HAP-1 (cell line): Measurements from ENCODE around the gene AFDN.
A peak's percentile ranks its signal among the peaks of the same experiment; 100 is the strongest.

Experiments used
- DNase-seq, 2 experiments: peaks; one replicate each; pipeline ENCODE4 v3.0.0-alpha.2; 2016 to 2020; ENCODE audit warnings: low spot score in 2 of 2
- H3K27me3 ChIP-seq: fragments of 250-450 bp; sonication (Bioruptor Pico); 2 replicates; pipeline ENCODE4 v1.5.1; 2020; ENCODE audit warnings: low read depth, mild to moderate bottlenecking, moderate library complexity
- H3K36me3 ChIP-seq: fragments of 250-450 bp; sonication (Bioruptor Pico); replicated peaks from 2 replicates; pipeline ENCODE4 v1.5.1; 2020; ENCODE audit warnings: mild to moderate bottlenecking
- H3K4me1 ChIP-seq: fragments of 250-450 bp; sonication (Bioruptor Pico); 2 replicates; pipeline ENCODE4 v1.5.1; 2020; ENCODE audit warnings: mild to moderate bottlenecking
- H3K4me3 ChIP-seq: fragments of 250-450 bp; sonication (Bioruptor Pico); 2 replicates; pipeline ENCODE4 v1.5.1; 2020; ENCODE audit warnings: mild to moderate bottlenecking, moderate library complexity
- H3K9me3 ChIP-seq: fragments of 250-450 bp; sonication (Bioruptor Pico); 2 replicates; pipeline ENCODE4 v1.5.1; 2020; ENCODE audit warnings: mild to moderate bottlenecking, moderate library complexity
- in situ Hi-C: fragments of 300-500 bp; cut with MboI; formaldehyde crosslinking; loops from 3 replicates; pipeline ENCODE4 v1.14.3; 2020; ENCODE audit warnings: low sequenced_read_pairs, inconsistent platforms, mixed read lengths

Gene AFDN

DNA sequence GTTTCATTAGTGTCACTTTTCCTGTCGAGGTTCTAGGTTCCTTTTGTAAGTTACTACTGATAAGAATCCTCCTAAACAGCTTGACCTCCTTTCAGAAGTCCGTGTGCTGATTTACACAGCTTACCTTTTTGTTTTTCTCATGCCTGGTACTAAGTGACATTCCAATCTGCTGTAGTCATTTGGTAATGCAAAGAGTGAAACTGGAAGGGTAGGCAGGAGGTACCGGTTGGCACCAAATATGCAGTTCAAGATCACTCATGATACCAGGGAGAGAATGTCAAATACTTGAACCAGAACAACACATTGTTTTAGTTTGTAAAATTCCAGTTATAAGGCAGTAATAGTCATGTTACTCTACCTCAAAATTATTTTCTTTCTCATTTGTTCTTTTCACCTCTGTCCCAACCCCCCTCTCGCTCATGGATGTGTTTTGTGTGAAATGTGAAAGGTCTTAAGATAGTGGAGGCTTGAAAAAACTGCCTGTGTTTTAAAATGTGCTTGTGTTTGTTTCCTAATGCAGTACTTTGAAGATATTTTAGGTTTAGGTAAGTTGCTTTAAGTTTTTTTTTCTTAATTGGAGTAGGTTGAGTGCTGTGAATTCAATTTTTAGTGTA lies 23.2 kb downstream of the AFDN start:
- DNase-seq: no peak
- H3K4me3 ChIP-seq: no peak overlapping the region

DNA sequence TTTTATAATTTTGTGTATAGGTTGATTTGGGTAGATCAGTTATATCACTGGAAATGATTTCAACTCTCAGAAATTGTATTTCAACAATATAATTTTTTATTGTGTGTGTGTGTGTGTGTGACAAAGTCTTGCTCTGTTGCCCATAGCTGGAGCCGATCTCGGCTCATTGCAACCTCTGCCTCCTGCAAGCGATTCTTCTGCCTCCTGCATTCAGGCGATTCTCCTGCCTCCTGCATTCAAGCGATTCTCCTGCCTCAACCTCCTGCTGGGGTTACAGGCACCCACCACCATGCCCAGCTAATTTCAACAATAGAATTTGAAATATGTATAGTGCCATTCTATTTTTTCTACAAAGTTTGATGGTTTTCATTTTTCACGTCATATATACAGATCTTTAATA lies 24.1 kb downstream of the AFDN start:
- in situ Hi-C loops: no loop called here
- H3K36me3 ChIP-seq: no peaks in the 10 kb centered on the region

More for the DNA sequence above, 23.2 kb downstream of the AFDN start:
- no peaks in the 10 kb centered on the region for H3K36me3 ChIP-seq
- in situ Hi-C loops: no loop called here
- H3K9me3 ChIP-seq: no peaks in the 10 kb centered on the region
- H3K27me3 ChIP-seq: no peaks in the 10 kb centered on the region
- peaks cover 8% of the 10 kb centered on the region; the same call in 1 of the 2 replicates for H3K4me1 ChIP-seq

DNA sequence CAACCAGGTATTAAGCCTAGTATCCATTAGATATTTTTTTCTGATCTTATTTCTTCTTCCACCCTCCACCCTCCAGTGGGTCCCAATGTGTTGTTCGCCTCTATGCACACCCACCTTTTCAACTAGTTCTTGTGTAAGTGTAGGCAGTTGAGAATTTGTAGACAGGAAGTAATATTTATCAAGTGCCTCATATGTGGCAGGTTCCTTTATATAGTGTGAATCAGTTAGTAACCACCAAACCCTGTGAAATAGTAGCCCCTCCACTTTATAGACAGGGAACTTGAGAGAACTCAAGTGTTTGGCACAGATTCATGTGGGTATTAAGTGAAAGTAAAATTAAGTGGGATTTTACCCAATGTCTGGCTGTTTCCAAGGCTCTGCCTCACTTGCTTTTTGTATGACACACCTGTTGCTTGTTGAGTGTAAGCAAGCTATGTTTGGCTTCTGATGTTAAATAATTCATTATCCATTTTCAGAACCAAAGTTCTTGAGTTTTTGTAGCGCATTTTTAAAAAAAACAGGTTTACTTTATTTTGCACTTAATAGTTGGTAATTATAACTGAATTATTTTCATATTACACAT lies 24.8 kb downstream of the AFDN start:
- no peak for DNase-seq
- H3K27me3 ChIP-seq: no peaks in the 10 kb centered on the region
- no peaks in the 10 kb centered on the region for H3K36me3 ChIP-seq
- H3K4me1 ChIP-seq: peaks cover 8% of the 10 kb centered on the region; the same call in 1 of the 2 replicates
- H3K9me3 ChIP-seq: no peaks in the 10 kb centered on the region
- in situ Hi-C loops: no loop called here
- H3K4me3 ChIP-seq: no peak overlapping the region

More for the DNA sequence above, 24.1 kb downstream of the AFDN start:
- Histone ChIP-seq H3K9me3 (no peaks in the 10 kb centered on the region), H3K4me1 (peaks cover 8% of the 10 kb centered on the region; the same call in 1 of the 2 replicates), H3K4me3 (no peak overlapping the region), H3K27me3 (no peaks in the 10 kb centered on the region)
- no peak for DNase-seq

DNA sequence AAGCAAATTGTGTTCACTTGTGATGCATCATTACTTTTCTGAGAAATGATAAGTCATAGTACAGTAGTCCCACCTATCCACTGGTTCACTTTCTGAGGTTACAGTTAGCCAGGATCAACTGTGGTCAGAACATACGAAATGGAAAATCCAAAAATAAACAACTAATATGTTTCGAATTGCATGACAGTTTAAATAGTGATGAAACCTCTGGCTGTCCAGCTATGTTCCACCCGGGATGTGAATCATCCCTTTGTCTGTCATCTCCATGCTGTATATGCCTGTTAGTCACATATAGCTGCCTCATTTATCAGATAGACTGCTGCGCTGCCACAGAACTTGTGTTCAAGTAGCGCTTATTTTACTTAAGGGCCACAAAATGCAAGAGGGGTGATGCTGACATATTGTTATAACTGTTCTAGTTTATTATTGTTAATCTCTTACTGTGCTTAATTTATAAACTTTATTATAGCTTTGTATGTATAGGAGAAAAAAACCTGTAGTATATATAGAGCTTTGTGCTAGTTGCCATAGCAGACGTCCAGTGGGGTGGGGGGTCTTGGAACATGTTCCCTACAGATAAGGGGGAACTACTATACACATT lies 29.2 kb downstream of the AFDN start:
- in situ Hi-C loops: no loop called here
- H3K36me3 ChIP-seq: no peaks in the 10 kb centered on the region
- no peak overlapping the region for H3K4me3 ChIP-seq
- no peaks in the 10 kb centered on the region for H3K27me3 ChIP-seq
- H3K9me3 ChIP-seq: no peaks in the 10 kb centered on the region
- no peak for DNase-seq
- H3K4me1 ChIP-seq: peaks cover 5% of the 10 kb centered on the region

DNA sequence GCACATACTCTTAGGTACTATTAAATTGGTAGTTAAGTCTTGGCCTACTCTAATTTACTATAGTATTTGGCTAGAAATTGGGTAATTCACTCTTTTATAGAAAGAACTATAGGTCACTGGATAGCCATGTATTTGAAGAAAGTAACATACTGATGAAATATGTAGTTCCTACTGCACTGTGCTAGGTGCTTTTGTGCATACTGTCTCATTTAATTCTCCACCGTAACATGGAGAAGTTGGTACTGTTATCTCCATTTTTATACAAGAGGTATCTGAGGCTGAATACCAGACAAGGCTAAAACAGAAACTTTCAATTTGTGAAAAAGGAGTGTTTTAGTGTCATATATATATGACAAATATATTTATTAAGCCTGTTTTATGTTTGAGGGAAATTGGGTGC lies 29.8 kb downstream of the AFDN start:
- no peaks in the 10 kb centered on the region for H3K36me3 ChIP-seq
- in situ Hi-C loops: no loop called here
- no peak overlapping the region for H3K4me3 ChIP-seq
- DNase-seq: no peak
- H3K27me3 ChIP-seq: no peaks in the 10 kb centered on the region
- no peaks in the 10 kb centered on the region for H3K9me3 ChIP-seq
- peaks cover 10% of the 10 kb centered on the region for H3K4me1 ChIP-seq

DNA sequence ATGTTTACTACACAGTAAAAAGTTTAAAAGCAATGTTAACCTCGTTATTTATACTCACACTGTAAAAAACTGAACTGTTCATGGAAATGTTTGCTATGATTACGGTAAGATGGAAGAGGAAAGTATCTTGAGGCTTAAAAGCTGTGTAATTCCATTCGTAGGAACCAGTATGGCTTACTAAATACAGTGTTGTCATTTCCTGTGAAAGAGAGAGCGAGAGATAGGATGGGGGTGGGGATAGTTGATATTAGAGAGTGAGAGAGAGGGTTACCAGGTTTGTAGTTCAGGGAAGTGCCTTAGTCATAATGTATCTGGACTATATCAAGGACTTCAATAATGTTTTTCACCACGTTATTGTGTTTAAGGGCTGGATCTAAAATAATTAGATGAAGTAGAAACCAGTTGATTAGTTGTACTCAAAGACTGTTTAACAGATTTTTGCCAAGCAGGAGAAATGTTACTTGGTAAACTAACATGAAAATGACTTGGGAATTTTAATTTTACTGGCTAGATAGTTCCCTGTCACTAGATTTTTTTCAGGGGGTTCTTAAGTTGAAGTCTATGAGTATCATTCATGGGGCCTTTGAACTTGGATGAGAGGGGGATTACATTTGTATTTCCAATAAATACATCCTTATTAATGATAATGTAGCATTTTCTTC lies 30.4 kb downstream of the AFDN start:
- Histone ChIP-seq H3K4me1 (peaks cover 11% of the 10 kb centered on the region), H3K27me3 (no peaks in the 10 kb centered on the region), H3K9me3 (no peaks in the 10 kb centered on the region), H3K4me3 (no peak overlapping the region), H3K36me3 (no peaks in the 10 kb centered on the region)
- in situ Hi-C loops: no loop called here
- no peak for DNase-seq

DNA sequence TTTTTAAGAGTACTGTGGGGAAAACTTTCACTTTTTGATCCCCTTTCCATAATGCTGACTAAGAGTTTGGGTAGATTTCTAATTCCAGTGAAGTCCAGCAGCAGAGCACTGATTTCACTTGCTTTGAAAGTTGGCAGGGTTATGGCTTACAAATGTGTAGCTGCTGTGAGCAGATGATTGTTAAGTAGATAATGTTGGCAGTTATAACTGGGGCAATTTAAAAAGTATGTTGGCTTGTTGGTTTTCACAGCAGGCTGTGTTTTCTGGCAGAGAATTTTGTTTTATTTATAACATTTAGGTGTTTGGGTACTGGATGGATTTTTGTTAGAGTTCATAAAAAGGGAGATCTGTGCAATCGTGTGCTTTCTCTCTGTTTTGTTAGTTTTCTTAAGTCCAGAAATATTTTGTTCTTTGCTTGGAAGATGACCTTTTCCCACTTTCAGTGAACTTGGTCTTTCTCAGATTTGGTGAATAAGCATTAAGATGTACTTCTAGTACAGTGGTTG lies 31.4 kb downstream of the AFDN start:
- in situ Hi-C loops: no loop called here
- Histone ChIP-seq H3K36me3 (no peaks in the 10 kb centered on the region), H3K27me3 (no peaks in the 10 kb centered on the region), H3K9me3 (no peaks in the 10 kb centered on the region), H3K4me1 (peaks cover 11% of the 10 kb centered on the region), H3K4me3 (no peak overlapping the region)
- DNase-seq: no peak

DNA sequence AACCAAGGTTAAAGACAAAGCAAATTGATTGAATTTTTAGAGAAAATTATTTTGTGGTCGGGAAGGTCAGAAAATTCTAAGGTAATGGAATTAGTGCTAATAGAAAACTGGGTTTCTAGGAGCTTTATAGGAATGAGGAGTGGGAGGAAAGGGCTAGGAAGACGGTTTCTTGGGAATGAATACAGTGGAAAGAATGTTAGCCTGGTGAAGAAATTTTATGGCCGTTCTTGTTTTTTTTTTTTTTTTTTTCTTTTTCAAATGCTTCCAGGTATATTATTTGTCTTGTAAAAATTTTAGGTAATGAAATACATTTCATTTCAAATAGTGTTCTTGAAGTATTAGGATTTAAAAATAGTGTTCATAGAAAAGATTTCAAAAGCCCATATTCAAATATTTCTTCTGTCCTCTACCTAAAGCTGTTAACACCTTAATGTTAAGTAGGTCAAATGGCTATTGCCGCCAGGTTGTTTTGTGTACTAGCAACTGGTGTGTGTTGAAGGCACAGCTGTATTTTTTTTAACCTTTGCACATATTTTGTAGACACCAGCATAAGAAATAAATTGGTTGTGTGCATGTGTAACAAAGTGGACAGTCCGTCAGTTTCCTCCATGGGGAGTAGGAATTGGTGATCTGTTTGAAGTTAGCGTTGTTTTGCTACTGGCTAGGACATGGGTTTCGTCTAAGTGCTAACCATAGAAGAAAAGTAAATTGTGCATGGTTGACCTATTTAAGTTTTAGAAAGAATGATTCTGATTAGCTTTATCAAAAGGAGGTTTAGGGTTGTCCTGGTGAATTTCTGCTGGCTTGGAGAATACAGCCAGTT lies 32.3 kb downstream of the AFDN start:
- in situ Hi-C loops: no loop called here
- H3K36me3 ChIP-seq: no peaks in the 10 kb centered on the region
- H3K4me1 ChIP-seq: peaks cover 11% of the 10 kb centered on the region
- DNase-seq: no peak
- no peaks in the 10 kb centered on the region for H3K27me3 ChIP-seq
- no peaks in the 10 kb centered on the region for H3K9me3 ChIP-seq
- no peak overlapping the region for H3K4me3 ChIP-seq

DNA sequence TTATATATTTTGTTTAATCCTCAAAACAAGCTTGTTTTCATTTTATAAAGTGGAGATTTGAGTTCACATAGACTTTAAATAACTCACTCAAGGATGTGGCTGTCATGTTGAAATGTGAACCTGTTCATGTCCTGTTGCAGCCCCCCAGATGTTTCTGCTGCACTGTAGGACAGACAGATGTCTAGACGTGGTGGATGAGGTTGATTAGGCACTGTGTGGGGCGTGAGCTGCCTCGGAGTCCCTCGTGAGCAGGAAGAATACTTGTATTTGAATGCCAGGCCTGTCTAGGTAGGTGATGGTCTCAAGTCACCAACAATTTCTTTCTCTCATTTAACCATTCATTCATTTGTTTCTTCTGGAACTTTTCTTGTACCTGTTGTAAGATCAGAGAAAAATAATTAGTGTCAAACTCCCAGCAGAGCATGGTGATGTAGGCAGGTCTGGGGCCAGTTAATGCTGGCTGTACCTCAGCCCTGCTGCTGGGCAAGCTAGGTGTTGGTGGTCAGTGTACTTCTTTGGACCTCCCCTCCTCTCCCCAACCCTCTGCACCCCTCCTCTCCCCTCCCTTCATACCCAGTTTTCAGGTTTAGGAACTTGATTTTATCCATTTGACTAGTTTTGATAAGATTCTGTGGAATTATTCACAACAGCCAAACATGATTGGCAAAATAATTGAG lies 34.0 kb downstream of the AFDN start:
- Histone ChIP-seq H3K36me3 (no peaks in the 10 kb centered on the region), H3K4me3 (no peak overlapping the region), H3K4me1 (peaks cover 11% of the 10 kb centered on the region), H3K9me3 (no peaks in the 10 kb centered on the region), H3K27me3 (no peaks in the 10 kb centered on the region)
- no peak for DNase-seq
- in situ Hi-C loops: no loop called here

DNA sequence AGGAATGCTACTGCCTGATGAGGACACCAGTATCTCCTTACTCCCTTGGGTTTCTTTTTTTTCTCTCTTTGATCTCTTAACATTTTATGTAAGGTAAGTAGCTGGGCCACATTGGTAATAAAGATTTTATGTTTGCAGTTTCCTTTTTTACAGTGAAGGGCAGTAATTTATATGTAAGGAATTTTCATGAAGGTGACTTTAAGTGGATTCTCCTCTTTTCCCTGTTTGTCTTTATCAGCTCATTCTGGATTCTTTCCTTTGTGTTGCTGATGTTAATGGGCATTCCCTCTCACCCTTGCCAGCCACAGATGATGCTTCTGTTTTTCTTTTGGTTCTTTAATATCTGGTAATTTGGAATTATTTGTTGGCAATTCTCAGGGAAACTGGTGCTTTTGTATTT lies 34.7 kb downstream of the AFDN start:
- no peak for DNase-seq
- H3K36me3 ChIP-seq: no peaks in the 10 kb centered on the region
- H3K4me3 ChIP-seq: no peak overlapping the region
- H3K4me1 ChIP-seq: peaks cover 11% of the 10 kb centered on the region
- no peaks in the 10 kb centered on the region for H3K9me3 ChIP-seq
- in situ Hi-C loops: no loop called here
- H3K27me3 ChIP-seq: no peaks in the 10 kb centered on the region

DNA sequence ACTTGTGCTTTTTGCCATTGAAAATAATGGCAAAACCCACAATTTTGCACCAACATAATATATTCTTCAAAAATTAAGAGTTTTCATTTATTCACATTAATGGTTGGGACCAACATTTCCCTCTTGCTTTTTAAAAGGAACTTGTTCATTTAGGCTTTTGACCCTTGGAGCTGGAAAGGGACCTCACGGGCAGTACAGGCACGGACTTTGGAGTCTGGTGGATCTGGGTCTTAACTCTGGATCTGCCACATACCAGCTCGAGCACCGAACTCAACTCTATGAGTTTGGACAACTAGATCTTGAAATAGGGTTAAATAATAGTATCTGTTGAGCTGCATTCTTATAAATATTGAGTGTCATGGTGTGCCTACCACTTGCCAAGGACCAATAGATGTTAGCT lies 37.2 kb downstream of the AFDN start:
- peaks cover 9% of the 10 kb centered on the region; the same call in 1 of the 2 replicates for H3K4me1 ChIP-seq
- DNase-seq: no peak
- no peak overlapping the region for H3K4me3 ChIP-seq
- H3K9me3 ChIP-seq: no peaks in the 10 kb centered on the region
- H3K36me3 ChIP-seq: no peaks in the 10 kb centered on the region; the same call in none of the 2 replicates
- no peaks in the 10 kb centered on the region for H3K27me3 ChIP-seq
- in situ Hi-C loops: no loop called here

DNA sequence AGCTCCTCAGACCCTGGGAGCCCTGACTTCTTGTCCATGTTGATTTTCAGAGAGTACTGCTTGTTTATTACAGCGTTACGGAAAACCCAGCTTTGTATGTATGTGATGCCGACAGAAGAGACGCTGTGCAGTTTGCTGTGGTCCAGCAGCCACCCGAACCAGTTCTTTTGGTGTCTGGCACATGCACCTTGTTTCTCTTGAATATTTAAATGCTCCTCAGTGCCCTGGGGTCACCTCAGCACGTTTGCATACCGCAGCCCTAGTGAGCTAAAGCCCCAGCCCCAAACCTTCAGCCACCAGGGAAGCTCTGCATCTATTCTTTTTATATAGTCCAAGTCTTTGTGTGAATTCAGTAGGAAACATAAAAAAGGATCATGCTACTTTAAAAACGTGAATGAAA lies 39.9 kb downstream of the AFDN start:
- Histone ChIP-seq H3K9me3 (no peaks in the 10 kb centered on the region), H3K27me3 (no peaks in the 10 kb centered on the region), H3K36me3 (peaks cover 6% of the 10 kb centered on the region), H3K4me1 (no peaks in the 10 kb centered on the region; the same call in 1 of the 2 replicates), H3K4me3 (no peak overlapping the region)
- peak in 1 of 2 experiments; percentile 15 for DNase-seq
- in situ Hi-C loops: no loop called here

DNA sequence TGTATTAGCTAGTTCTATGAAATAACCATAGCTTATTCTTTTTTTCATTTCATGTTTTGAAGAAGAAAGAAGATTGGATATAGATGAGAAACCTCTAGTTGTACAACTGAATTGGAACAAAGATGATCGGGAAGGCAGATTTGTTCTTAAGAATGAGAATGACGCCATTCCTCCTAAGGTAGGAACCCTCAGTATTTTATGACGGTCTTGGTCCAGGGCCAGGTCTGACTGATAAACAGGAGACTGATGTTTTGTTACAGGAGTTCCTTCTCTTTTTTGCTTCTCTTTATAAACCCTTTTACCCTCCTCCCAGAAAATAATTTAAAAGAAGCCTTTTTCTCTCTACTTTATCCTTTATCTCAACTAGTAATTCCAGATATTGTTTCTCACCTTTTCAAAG lies 43.6 kb downstream of the AFDN start:
- Histone ChIP-seq H3K36me3 (peaks cover 11% of the 10 kb centered on the region), H3K4me1 (no peaks in the 10 kb centered on the region), H3K9me3 (no peaks in the 10 kb centered on the region), H3K27me3 (no peaks in the 10 kb centered on the region), H3K4me3 (no peak overlapping the region)
- DNase-seq: no peak
- in situ Hi-C loops: no loop called here
